Measurements from ENCODE around the gene ADGRB2. TPM values are rescaled to one million over a fixed set of nuclear protein-coding genes. Genes with fewer than 3 reads are reported as not detected.

The ADGRB2 gene
- total RNA-seq, 1 donor, result 7.9 TPM

GRCh38 chr1:31771891-31772668 lies 7.9 kb upstream of the ADGRB2 start:
- TF ChIP-seq CTCF (IDR thresholded peaks at IDR 0.05; ENCODE audit: insufficient read depth, low read length), result peak; percentile 23
- no peak for DNase-seq (ENCODE audit: low read depth)
- peak overlapping the region; percentile 35 for H3K4me3 ChIP-seq (ENCODE audit: low read depth, low read length)

GRCh38 chr1:31769720-31770390 lies 5.7 kb upstream of the ADGRB2 start:
- no peak overlapping the region for H3K4me3 ChIP-seq (ENCODE audit: low read depth, low read length)
- no peak for DNase-seq (ENCODE audit: low read depth)
- no peak for TF ChIP-seq CTCF (IDR thresholded peaks at IDR 0.05; ENCODE audit: insufficient read depth, low read length)

- H3K4me3 ChIP-seq (ENCODE audit: low read depth, low read length), result no peak overlapping the region
- no peak for DNase-seq (ENCODE audit: low read depth)
- TF ChIP-seq CTCF (IDR thresholded peaks at IDR 0.05; ENCODE audit: insufficient read depth, low read length), result no peak
Measured at GRCh38 chr1:31768939-31769704, 5.0 kb upstream of the ADGRB2 start.

GRCh38 chr1:31768407-31768907 lies 4.3 kb upstream of the ADGRB2 start:
- no peak overlapping the region for H3K4me3 ChIP-seq (ENCODE audit: low read depth, low read length)
- no peak for TF ChIP-seq CTCF (IDR thresholded peaks at IDR 0.05; ENCODE audit: insufficient read depth, low read length)
- no peak for DNase-seq (ENCODE audit: low read depth)

- no peak overlapping the region for H3K4me3 ChIP-seq (ENCODE audit: low read depth, low read length)
- no peak for DNase-seq (ENCODE audit: low read depth)
- no peak for TF ChIP-seq CTCF (IDR thresholded peaks at IDR 0.05; ENCODE audit: insufficient read depth, low read length)
Measured at GRCh38 chr1:31767225-31767624, 3.1 kb upstream of the ADGRB2 start.

- no peak overlapping the region for H3K4me3 ChIP-seq (ENCODE audit: low read depth, low read length)
- TF ChIP-seq CTCF (IDR thresholded peaks at IDR 0.05; ENCODE audit: insufficient read depth, low read length), result no peak
- no peak for DNase-seq (ENCODE audit: low read depth)
Measured at GRCh38 chr1:31765516-31765915, 1.4 kb upstream of the ADGRB2 start.
